Esophagus muscularis mucosa (tissue), 4 donors: ENCODE results near the gene RADIL.

Experiments
- EP300 ChIP-seq: sonication (generic); formaldehyde crosslinking; IDR thresholded peaks from one replicate; pipeline ENCODE4 v1.6.1; 2017; ENCODE audit warnings: antibody characterized with exemption
- POLR2A ChIP-seq: fragments of 450-650 bp; IDR thresholded peaks from one replicate; pipeline ENCODE4 v1.6.1; 2017; ENCODE audit warnings: antibody characterized with exemption, moderate library complexity, mild to moderate bottlenecking, low read depth
- POLR2AphosphoS5 ChIP-seq, 2 donors: sonication (generic); formaldehyde crosslinking; IDR thresholded peaks; one replicate each; pipeline ENCODE4 v1.6.1; 2017; ENCODE audit warnings: antibody characterized with exemption in 2 of 2
- TF ChIP-seq, protein P1 (sequence below), 3 experiments: fragments of 200-600 bp in 2 of 3; fragments of 450-650 bp in 1 of 3; sonication (generic) in 2 of 3; IDR thresholded peaks; one replicate each; pipeline ENCODE4 v1.5.1; 2017 to 2019; ENCODE audit warnings: antibody characterized with exemption in 3 of 3, mild to moderate bottlenecking in 2 of 3, moderate library complexity in 1 of 3

DNA sequence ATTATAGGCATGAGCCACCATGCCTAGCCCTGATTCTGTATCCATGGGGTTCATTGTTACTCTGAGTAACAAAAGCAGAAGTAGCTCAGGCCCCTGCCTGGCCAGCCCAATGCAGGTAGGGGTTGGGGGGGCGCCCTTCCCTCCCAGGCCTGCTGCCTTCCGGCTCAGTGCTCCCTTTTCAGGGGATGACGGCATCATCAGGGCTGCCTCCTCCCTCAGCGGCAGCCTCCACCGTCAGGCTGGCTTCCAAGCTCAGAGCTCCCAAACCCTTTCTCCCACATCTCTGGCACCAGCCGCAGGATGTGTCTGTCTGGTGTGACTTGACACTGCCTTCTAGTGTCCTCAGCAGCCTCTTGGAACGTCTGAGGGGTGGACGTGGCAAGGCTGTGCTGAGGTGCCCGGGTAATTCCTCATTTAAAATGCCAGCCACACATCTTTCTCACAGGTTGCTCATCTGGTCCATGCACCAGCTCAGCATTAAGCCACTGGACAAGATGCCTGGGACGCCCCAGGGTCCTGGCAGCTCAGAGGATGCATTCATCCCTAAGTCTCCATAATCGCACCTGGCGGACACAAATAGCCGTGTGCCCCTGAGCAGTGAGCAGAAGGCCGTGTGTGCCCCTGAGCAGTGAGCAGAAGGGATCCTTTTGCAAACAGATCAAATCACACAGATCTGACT, 59.9 kb downstream of the RADIL start:
- TF ChIP-seq POLR2A (no peak), POLR2AphosphoS5 (IDR thresholded peaks at IDR 0.05) (no peak), EP300 (no peak)
- TF ChIP-seq, protein P1, sequence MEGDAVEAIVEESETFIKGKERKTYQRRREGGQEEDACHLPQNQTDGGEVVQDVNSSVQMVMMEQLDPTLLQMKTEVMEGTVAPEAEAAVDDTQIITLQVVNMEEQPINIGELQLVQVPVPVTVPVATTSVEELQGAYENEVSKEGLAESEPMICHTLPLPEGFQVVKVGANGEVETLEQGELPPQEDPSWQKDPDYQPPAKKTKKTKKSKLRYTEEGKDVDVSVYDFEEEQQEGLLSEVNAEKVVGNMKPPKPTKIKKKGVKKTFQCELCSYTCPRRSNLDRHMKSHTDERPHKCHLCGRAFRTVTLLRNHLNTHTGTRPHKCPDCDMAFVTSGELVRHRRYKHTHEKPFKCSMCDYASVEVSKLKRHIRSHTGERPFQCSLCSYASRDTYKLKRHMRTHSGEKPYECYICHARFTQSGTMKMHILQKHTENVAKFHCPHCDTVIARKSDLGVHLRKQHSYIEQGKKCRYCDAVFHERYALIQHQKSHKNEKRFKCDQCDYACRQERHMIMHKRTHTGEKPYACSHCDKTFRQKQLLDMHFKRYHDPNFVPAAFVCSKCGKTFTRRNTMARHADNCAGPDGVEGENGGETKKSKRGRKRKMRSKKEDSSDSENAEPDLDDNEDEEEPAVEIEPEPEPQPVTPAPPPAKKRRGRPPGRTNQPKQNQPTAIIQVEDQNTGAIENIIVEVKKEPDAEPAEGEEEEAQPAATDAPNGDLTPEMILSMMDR (IDR thresholded peaks at IDR 0.05) = no peak
